HepG2 (cell line): ENCODE measurements around the gene FFAR2. TPM values are rescaled to one million over a fixed set of nuclear protein-coding genes. Genes with fewer than 3 reads are reported as not detected.

Experiments
- ATAC-seq: fragments of 200-7000 bp; cut with Tn5 transposase; 3 replicates; pipeline ENCODE4 v1.9.1; 2020; ENCODE audit warnings: mild to moderate bottlenecking, moderate library complexity
- Bru-seq: library from RNA; stranded (reverse); fragments of 400-500 nt; gene quantifications from one replicate; lab custom pipeline; 2021; lab: Mats Ljungman, UMichigan
- BruChase-seq, 2 experiments: library from RNA; stranded (reverse); fragments of 400-500 nt; gene quantifications; one replicate each; lab custom pipeline; 2021; lab: Mats Ljungman, UMichigan
- BruUV-seq: library from RNA; stranded (reverse); fragments of 400-500 nt; replicated peaks from 2 replicates; lab custom pipeline; 2021; lab: Mats Ljungman, UMichigan
- CTCF ChIA-PET: fragments of 300-600 bp; formaldehyde crosslinking; extraction: SDS; loops from one replicate; lab custom pipeline; 2021; ENCODE audit warnings: low total read pairs, inconsistent platforms, low intra/inter-chr PET ratio; lab: Yijun Ruan, JAX
- POLR2A ChIA-PET: fragments of 350-600 bp; sonication (Branson Sonifier 250); formaldehyde crosslinking; loops from one replicate; lab custom pipeline; 2020; ENCODE audit warnings: antibody characterized with exemption, inconsistent platforms; lab: Yijun Ruan, JAX
- DNase-seq: peaks from one replicate; pipeline ENCODE4 v3.0.0-alpha.2; 2015; ENCODE audit warnings: low spot score
- FAIRE-seq: peaks from 3 replicates; lab custom pipeline; 2011; peaks lifted over from hg19 to GRCh38; lab: Jason Lieb, UNC
- H2AFZ ChIP-seq: one replicate; pipeline ENCODE4 v1.6.1; 2011; ENCODE audit warnings: low read length, inconsistent platforms
- H3K27ac ChIP-seq: fragments of 300-600 bp; 3 replicates; pipeline ENCODE4 v1.8.0; 2011; ENCODE audit warnings: mixed run types, mild to moderate bottlenecking, mixed read lengths, low read length, inconsistent platforms; ENCODE audit not compliant: insufficient read depth; ENCODE audit errors: extremely low read length
- H3K27me3 ChIP-seq, 2 experiments: fragments of 200-600 bp in 1 of 2; 2 replicates in 1 of 2; 3 replicates in 1 of 2; pipeline versions ENCODE4 v1.6.0 to v1.8.0; 2011; ENCODE audit warnings: low read length in 2 of 2, mild to moderate bottlenecking in 2 of 2, moderate library complexity in 2 of 2, inconsistent platforms in 1 of 2; ENCODE audit not compliant: insufficient read depth in 2 of 2, control insufficient read depth in 1 of 2
- H3K36me3 ChIP-seq, 2 experiments: fragments of 200-600 bp in 1 of 2; replicated peaks in 1 of 2; 2 replicates in 1 of 2; 3 replicates in 1 of 2; pipeline versions ENCODE4 v1.5.1 to v1.8.0; 2011; ENCODE audit warnings: low read length in 2 of 2, inconsistent platforms in 1 of 2; ENCODE audit not compliant: insufficient read depth in 2 of 2, control insufficient read depth in 1 of 2
- H3K4me1 ChIP-seq: 2 replicates; pipeline ENCODE4 v1.5.1; 2012; ENCODE audit warnings: low read length, inconsistent platforms; ENCODE audit not compliant: insufficient read depth
- H3K4me2 ChIP-seq: 2 replicates; pipeline ENCODE4 v1.6.0; 2011; ENCODE audit warnings: low read depth, low read length, inconsistent platforms
- H3K4me3 ChIP-seq, 3 experiments: fragments of 200-600 bp in 1 of 3; sonication (generic), shearing (Covaris generic) in 1 of 3; replicated peaks in 1 of 3; 2 replicates each; pipeline ENCODE4 v1.5.1; 2011 to 2016; ENCODE audit warnings: low read length in 3 of 3, inconsistent platforms in 2 of 3, low read depth in 2 of 3, mild to moderate bottlenecking in 2 of 3, control low read depth in 1 of 3, mixed read lengths in 1 of 3; ENCODE audit not compliant: insufficient read depth in 1 of 3
- H3K79me2 ChIP-seq: one replicate; pipeline ENCODE4 v1.6.1; 2011; ENCODE audit warnings: low read length, inconsistent platforms; ENCODE audit not compliant: insufficient read depth
- H3K9ac ChIP-seq: 2 replicates; pipeline ENCODE4 v1.6.0; 2011; ENCODE audit warnings: mild to moderate bottlenecking, low read depth, low read length, inconsistent platforms; ENCODE audit not compliant: insufficient read depth
- H3K9me3 ChIP-seq: 2 replicates; pipeline ENCODE4 v1.5.1; 2012; ENCODE audit warnings: mild to moderate bottlenecking, low read length
- H4K20me1 ChIP-seq: 2 replicates; pipeline ENCODE4 v1.6.0; 2011; ENCODE audit warnings: inconsistent platforms, mild to moderate bottlenecking, low read length, moderate library complexity; ENCODE audit not compliant: insufficient read depth
- DNMT1 ChIP-seq: sonication (generic); formaldehyde crosslinking; IDR thresholded peaks from 2 replicates; pipeline ENCODE4 v1.5.1; 2020; ENCODE audit warnings: mild to moderate bottlenecking, missing genetic modification reagents
- GMEB1 ChIP-seq: sonication (generic); formaldehyde crosslinking; IDR thresholded peaks from 2 replicates; pipeline ENCODE4 v1.5.1; 2020; ENCODE audit warnings: missing genetic modification reagents, mild to moderate bottlenecking, borderline replicate concordance
- IRF9 ChIP-seq: sonication (generic); formaldehyde crosslinking; IDR thresholded peaks from 2 replicates; pipeline ENCODE4 v1.8.0; 2022; ENCODE audit warnings: missing genetic modification reagents, mild to moderate bottlenecking, borderline replicate concordance
- ZNF460 ChIP-seq: sonication (generic); formaldehyde crosslinking; IDR thresholded peaks from 2 replicates; pipeline ENCODE4 v1.5.1; 2020; ENCODE audit warnings: missing genetic modification reagents, mild to moderate bottlenecking, borderline replicate concordance
- ZSCAN21 ChIP-seq: sonication (generic); formaldehyde crosslinking; IDR thresholded peaks from 2 replicates; pipeline ENCODE4 v1.8.0; 2022; ENCODE audit warnings: mild to moderate bottlenecking, missing genetic modification reagents, moderate library complexity, borderline replicate concordance
- WGBS: methylation state at CpG from one replicate; pipeline ENCODE4 v1.1.6; 2017; ENCODE audit warnings: low lambda C conversion rate; 5-methylcytosine and 5-hydroxymethylcytosine counted together
- in situ Hi-C: cut with HindIII; loops from 2 replicates; pipeline ENCODE4 v1.10.0; 2017; ENCODE audit warnings: low pct_unique_long_range_greater_than_20kb; ENCODE audit not compliant: extremely low pct_ligation_motif_present
- intact Hi-C: fragments of 100-400 bp; cut with micrococcal nuclease; formaldehyde crosslinking; loops from one replicate; pipeline ENCODE4 v1.10.0; 2022; ENCODE audit not compliant: unreplicated experiment
- long read RNA-seq, 2 experiments: library from RNA in 1 of 2; library from polyadenylated mRNA in 1 of 2; stranded (forward) in 1 of 2; unstranded in 1 of 2; transcript quantifications; one replicate each; pipeline ENCODE4 v2.0.0, GENCODE V29; 2019 to 2022
- polyA minus RNA-seq, 3 experiments: library from RNA; depleted of rRNA, polyadenylated mRNA; stranded (reverse); fragments of >200 nt; gene quantifications; 2 replicates each; pipeline ENCODE4 v1.2.3, GENCODE V29; 2011; ENCODE audit warnings: low replicate concordance in 1 of 3
- polyA plus RNA-seq, 8 experiments: library from polyadenylated mRNA; depleted of rRNA in 3 of 8; stranded (reverse) in 7 of 8; unstranded in 1 of 8; fragments of >200 nt; fragmentation: Illumina TruSeq in 4 of 8; extraction: Trizol in 4 of 8; gene quantifications; 2 replicates each; pipeline versions ENCODE4 v1.2.1 to v1.2.3, GENCODE V29; 2011 to 2016; ENCODE audit warnings: low read depth in 4 of 8, missing spikeins in 1 of 8, mixed read lengths in 1 of 8; ENCODE audit not compliant: insufficient read depth in 1 of 8
- total RNA-seq, 5 experiments: library from RNA; depleted of rRNA; stranded (reverse); fragments of >200 nt; fragmentation: Illumina TruSeq; extraction: Trizol; gene quantifications; 2 replicates each; pipeline ENCODE4 v1.2.3, GENCODE V29; 2016; ENCODE audit warnings: low read depth in 1 of 5

The FFAR2 gene
- total RNA-seq (2016; rRNA removed; fragmentation: Illumina TruSeq; extraction: Trizol) (not detected in 2 replicates), polyA plus RNA-seq (2011; rRNA removed) (0.12 and 0.30 TPM in 2 replicates), polyA minus RNA-seq (2011; rRNA and poly(A)+ RNA removed; ENCODE audit: low replicate concordance) (not detected in 2 replicates), Bru-seq, nascent RNA (not detected), BruChase-seq, experiment 1, labeled RNA remaining after a 6-hour chase (not detected), BruChase-seq, experiment 2, labeled RNA remaining after a 2-hour chase (not detected)
- total RNA-seq (2016; cell fraction: cytosol; rRNA removed; fragmentation: Illumina TruSeq; extraction: Trizol; ENCODE audit: low read depth), result not detected in 2 replicates
- not detected in 2 replicates for total RNA-seq (2016; cell fraction: insoluble cytoplasmic fraction; rRNA removed; fragmentation: Illumina TruSeq; extraction: Trizol)
- total RNA-seq (2016; cell fraction: membrane; rRNA removed; fragmentation: Illumina TruSeq; extraction: Trizol), result not detected in 2 replicates
- total RNA-seq (2016; cell fraction: nucleus; rRNA removed; fragmentation: Illumina TruSeq; extraction: Trizol), result not detected in 2 replicates
- 0.03 and 0.14 TPM in 2 replicates for polyA plus RNA-seq (2011; cell fraction: cytosol; rRNA removed)
- 0.12 TPM in 1 of 2 replicates, not detected in the other for polyA plus RNA-seq (2011; cell fraction: nucleus; rRNA removed)
- 0.31 and 1.2 TPM in 2 replicates for polyA plus RNA-seq (2012)
- not detected in 2 replicates for polyA plus RNA-seq (2016; cell fraction: cytosol; fragmentation: Illumina TruSeq; extraction: Trizol; ENCODE audit: low read depth)
- polyA plus RNA-seq (2016; cell fraction: insoluble cytoplasmic fraction; fragmentation: Illumina TruSeq; extraction: Trizol; ENCODE audit: low read depth), result not detected in 2 replicates
- polyA plus RNA-seq (2016; cell fraction: membrane; fragmentation: Illumina TruSeq; extraction: Trizol; ENCODE audit: low read depth), result not detected in 2 replicates
- not detected in 2 replicates for polyA plus RNA-seq (2016; cell fraction: nucleus; fragmentation: Illumina TruSeq; extraction: Trizol; ENCODE audit: insufficient read depth, low read depth)
- polyA minus RNA-seq (2011; cell fraction: cytosol; rRNA and poly(A)+ RNA removed), result not detected in 2 replicates
- not detected in 2 replicates for polyA minus RNA-seq (2011; cell fraction: nucleus; rRNA and poly(A)+ RNA removed)
- long read RNA-seq, experiment 1, result 0 reads
- long read RNA-seq, experiment 2, result 0 reads

GRCh38 chr19:35447606-35448469, at the start of gene FFAR2:
FFAR2 (plus strand) TSS chr19:35448257; CDS start chr19:35449715, 1,458 bp downstream.
- H3K79me2 ChIP-seq, result no peaks in the 10 kb centered on the region
- FAIRE-seq (no peak), DNase-seq (no peak), ATAC-seq (no peak)
- no peak for TF ChIP-seq IRF9 (CRISPR knock-in tag)
- no peak for TF ChIP-seq DNMT1 (CRISPR knock-in tag)
- peak; percentile 27; the same call in 1 of the 2 replicates for TF ChIP-seq ZNF460 (CRISPR knock-in tag)
- TF ChIP-seq ZSCAN21, result no peak
- no peak for TF ChIP-seq GMEB1 (CRISPR knock-in tag)
- H3K9me3 ChIP-seq, result no peaks in the 10 kb centered on the region
- WGBS, result 31% methylated on average over 12 of the region's 12 CpGs
- no peaks in the 10 kb centered on the region for H4K20me1 ChIP-seq
- H3K4me2 ChIP-seq, result peak within 1 kb of the TSS; percentile 23; the same call in 1 of the 2 replicates
- H3K4me3 ChIP-seq, result no peak within 1 kb of the TSS
- in situ Hi-C loops (no loop called here), intact Hi-C loops (no loop called here)
- ChIA-PET POLR2A (no interaction called here), CTCF (no interaction called here)
- no TSS peak for BruUV-seq
- no peak within 1 kb of the TSS for H3K27ac ChIP-seq
- H3K9ac ChIP-seq, result no peak within 1 kb of the TSS
- H3K4me1 ChIP-seq, result peaks cover 33% of the 10 kb centered on the region
- H2AFZ ChIP-seq, result no peak within 1 kb of the TSS
- no peaks in the 10 kb centered on the region for H3K36me3 ChIP-seq
- H3K27me3 ChIP-seq, result peaks cover 5 to 41% of the 10 kb centered on the region in 2 experiments
